HL-60 (cell line): ENCODE data around the gene DNMT3A.
A peak's percentile ranks its signal among the peaks of the same experiment; 100 is the strongest.

Source experiments
- DNase-seq, 2 experiments: peaks; one replicate each; pipeline ENCODE4 v3.0.0-alpha.2; 2010 to 2020; ENCODE audit warnings: low read depth in 1 of 2, low spot score in 1 of 2
- H3K27ac ChIP-seq: fragments of 250-450 bp; sonication (Bioruptor Pico); replicated peaks from 2 replicates; pipeline ENCODE4 v1.5.1; 2020; ENCODE audit warnings: mild to moderate bottlenecking, moderate library complexity
- H3K27me3 ChIP-seq: fragments of 250-450 bp; sonication (Bioruptor Pico); 2 replicates; pipeline ENCODE4 v1.5.1; 2021; ENCODE audit warnings: mild to moderate bottlenecking, moderate library complexity; ENCODE audit not compliant: insufficient read depth, poor library complexity, severe bottlenecking
- H3K4me3 ChIP-seq: replicated peaks from 2 replicates; pipeline ENCODE4 v1.5.1; 2011; ENCODE audit warnings: mild to moderate bottlenecking, control low read depth, low read length; ENCODE audit not compliant: insufficient read depth
- GABPA ChIP-seq: IDR thresholded peaks from 2 replicates; pipeline ENCODE4 v1.6.1; 2012; ENCODE audit warnings: low read depth
- POLR2AphosphoS5 ChIP-seq: IDR thresholded peaks from 2 replicates; pipeline ENCODE4 v1.6.1; 2012; ENCODE audit warnings: low read depth
- SPI1 ChIP-seq: IDR thresholded peaks from 2 replicates; pipeline ENCODE4 v1.6.1; 2012; ENCODE audit warnings: low read depth, mild to moderate bottlenecking, borderline replicate concordance
- TF ChIP-seq, protein P1 (sequence below): IDR thresholded peaks from 2 replicates; pipeline ENCODE4 v1.6.1; 2012; ENCODE audit warnings: low read depth; ENCODE audit not compliant: insufficient replicate concordance
- TF ChIP-seq, protein P2 (sequence below): IDR thresholded peaks from one replicate; pipeline ENCODE4 v1.5.1; 2011; ENCODE audit warnings: low read length, control low read depth, inconsistent platforms; ENCODE audit not compliant: insufficient read depth

Gene DNMT3A

DNA sequence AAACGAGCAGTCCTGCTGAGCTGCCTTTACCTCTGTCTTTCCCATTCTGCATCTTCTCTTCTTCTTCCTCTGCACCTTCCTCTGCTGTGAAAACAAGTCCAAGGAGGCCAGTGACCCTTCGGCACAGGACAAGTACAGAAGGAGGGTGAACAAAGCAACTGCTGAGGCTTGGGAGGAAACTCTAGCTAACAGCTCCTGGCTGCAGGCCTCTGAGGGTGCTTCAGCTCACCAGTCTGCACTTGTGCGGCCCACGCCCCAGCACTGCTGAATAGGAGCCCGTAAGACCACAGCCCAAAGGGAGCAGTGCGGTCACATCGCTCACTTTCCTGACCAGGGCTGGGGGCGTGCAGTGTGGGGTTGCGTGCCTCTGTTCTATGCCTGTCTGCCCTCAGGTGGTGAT lies 42.1 kb upstream of the DNMT3A start:
- Histone ChIP-seq H3K4me3 (no peak overlapping the region), H3K27me3 (no peaks in the 10 kb centered on the region), H3K27ac (no peak overlapping the region)
- DNase-seq, result no peak
- TF ChIP-seq GABPA (no peak), SPI1 (no peak), POLR2AphosphoS5 (no peak)
- TF ChIP-seq, protein P1, sequence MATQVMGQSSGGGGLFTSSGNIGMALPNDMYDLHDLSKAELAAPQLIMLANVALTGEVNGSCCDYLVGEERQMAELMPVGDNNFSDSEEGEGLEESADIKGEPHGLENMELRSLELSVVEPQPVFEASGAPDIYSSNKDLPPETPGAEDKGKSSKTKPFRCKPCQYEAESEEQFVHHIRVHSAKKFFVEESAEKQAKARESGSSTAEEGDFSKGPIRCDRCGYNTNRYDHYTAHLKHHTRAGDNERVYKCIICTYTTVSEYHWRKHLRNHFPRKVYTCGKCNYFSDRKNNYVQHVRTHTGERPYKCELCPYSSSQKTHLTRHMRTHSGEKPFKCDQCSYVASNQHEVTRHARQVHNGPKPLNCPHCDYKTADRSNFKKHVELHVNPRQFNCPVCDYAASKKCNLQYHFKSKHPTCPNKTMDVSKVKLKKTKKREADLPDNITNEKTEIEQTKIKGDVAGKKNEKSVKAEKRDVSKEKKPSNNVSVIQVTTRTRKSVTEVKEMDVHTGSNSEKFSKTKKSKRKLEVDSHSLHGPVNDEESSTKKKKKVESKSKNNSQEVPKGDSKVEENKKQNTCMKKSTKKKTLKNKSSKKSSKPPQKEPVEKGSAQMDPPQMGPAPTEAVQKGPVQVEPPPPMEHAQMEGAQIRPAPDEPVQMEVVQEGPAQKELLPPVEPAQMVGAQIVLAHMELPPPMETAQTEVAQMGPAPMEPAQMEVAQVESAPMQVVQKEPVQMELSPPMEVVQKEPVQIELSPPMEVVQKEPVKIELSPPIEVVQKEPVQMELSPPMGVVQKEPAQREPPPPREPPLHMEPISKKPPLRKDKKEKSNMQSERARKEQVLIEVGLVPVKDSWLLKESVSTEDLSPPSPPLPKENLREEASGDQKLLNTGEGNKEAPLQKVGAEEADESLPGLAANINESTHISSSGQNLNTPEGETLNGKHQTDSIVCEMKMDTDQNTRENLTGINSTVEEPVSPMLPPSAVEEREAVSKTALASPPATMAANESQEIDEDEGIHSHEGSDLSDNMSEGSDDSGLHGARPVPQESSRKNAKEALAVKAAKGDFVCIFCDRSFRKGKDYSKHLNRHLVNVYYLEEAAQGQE, result no peak
- TF ChIP-seq, protein P2, sequence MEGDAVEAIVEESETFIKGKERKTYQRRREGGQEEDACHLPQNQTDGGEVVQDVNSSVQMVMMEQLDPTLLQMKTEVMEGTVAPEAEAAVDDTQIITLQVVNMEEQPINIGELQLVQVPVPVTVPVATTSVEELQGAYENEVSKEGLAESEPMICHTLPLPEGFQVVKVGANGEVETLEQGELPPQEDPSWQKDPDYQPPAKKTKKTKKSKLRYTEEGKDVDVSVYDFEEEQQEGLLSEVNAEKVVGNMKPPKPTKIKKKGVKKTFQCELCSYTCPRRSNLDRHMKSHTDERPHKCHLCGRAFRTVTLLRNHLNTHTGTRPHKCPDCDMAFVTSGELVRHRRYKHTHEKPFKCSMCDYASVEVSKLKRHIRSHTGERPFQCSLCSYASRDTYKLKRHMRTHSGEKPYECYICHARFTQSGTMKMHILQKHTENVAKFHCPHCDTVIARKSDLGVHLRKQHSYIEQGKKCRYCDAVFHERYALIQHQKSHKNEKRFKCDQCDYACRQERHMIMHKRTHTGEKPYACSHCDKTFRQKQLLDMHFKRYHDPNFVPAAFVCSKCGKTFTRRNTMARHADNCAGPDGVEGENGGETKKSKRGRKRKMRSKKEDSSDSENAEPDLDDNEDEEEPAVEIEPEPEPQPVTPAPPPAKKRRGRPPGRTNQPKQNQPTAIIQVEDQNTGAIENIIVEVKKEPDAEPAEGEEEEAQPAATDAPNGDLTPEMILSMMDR, result no peak

- no peak overlapping the region for H3K4me3 ChIP-seq
- no peak for DNase-seq
- TF ChIP-seq, protein P1, result no peak
- TF ChIP-seq, protein P2, result no peak
- TF ChIP-seq SPI1, result peak; percentile 60; the same call in 1 of the 2 replicates
- no peaks in the 10 kb centered on the region for H3K27me3 ChIP-seq
- no peak overlapping the region for H3K27ac ChIP-seq
Measured at GRCh38 chr2:25381502-25381901, 39.8 kb upstream of the DNMT3A start.

- H3K27me3 ChIP-seq, result no peaks in the 10 kb centered on the region
- H3K4me3 ChIP-seq, result no peak overlapping the region
- no peak overlapping the region for H3K27ac ChIP-seq
- TF ChIP-seq SPI1 (no peak), GABPA (no peak), POLR2AphosphoS5 (no peak)
- TF ChIP-seq, protein P1, result no peak
- TF ChIP-seq, protein P2, result no peak
- no peak for DNase-seq
Measured at GRCh38 chr2:25380586-25381375, 39.1 kb upstream of the DNMT3A start.
